ENCODE data around the gene LDLRAD3. TPM values are rescaled to one million over a fixed set of nuclear protein-coding genes. Genes with fewer than 3 reads are reported as not detected.

LDLRAD3 gene
- total RNA-seq, 1 experiment from 2014 or later: 55.7 TPM

GRCh38 chr11:36142439-36142838, 198.6 kb downstream of the LDLRAD3 start:
- ChIA-PET POLR2A (no interaction called here), CTCF (interaction anchor here (0.8 kb wide), 1 partner anchor 11 kb away, joined by 3 read pairs; no protein-coding TSS in a partner anchor)
- BruUV-seq (replicated peaks): no TSS peak
- H3K4me1 Mint-ChIP-seq (ENCODE audit: insufficient read depth, unreplicated experiment): peaks cover 17% of the 10 kb centered on the region
- H3K4me3 Mint-ChIP-seq (ENCODE audit: unreplicated experiment): no peak overlapping the region
- DNase-seq (ENCODE audit: unreplicated experiment): no peak
- H3K27ac Mint-ChIP-seq (ENCODE audit: low read depth, unreplicated experiment): peak overlapping the region; percentile 39
- intact Hi-C loops (cut with micrococcal nuclease): no loop called here
- H3K36me3 Mint-ChIP-seq (ENCODE audit: insufficient read depth, unreplicated experiment): peaks cover 52% of the 10 kb centered on the region
- no peaks in the 10 kb centered on the region for H3K9me3 Mint-ChIP-seq (ENCODE audit: unreplicated experiment)
- no peak for TF ChIP-seq CTCF (IDR thresholded peaks at IDR 0.05; ENCODE audit: unreplicated experiment)
- H3K27me3 Mint-ChIP-seq (ENCODE audit: insufficient read depth, unreplicated experiment): no peaks in the 10 kb centered on the region

GRCh38 chr11:36142879-36143278, 199.0 kb downstream of the LDLRAD3 start:
- intact Hi-C loops (cut with micrococcal nuclease): no loop called here
- Mint-ChIP-seq H3K4me3 (ENCODE audit: unreplicated experiment) (no peak overlapping the region), H3K27me3 (ENCODE audit: insufficient read depth, unreplicated experiment) (no peaks in the 10 kb centered on the region), H3K9me3 (ENCODE audit: unreplicated experiment) (no peaks in the 10 kb centered on the region), H3K27ac (ENCODE audit: low read depth, unreplicated experiment) (no peak overlapping the region), H3K4me1 (ENCODE audit: insufficient read depth, unreplicated experiment) (peaks cover 17% of the 10 kb centered on the region), H3K36me3 (ENCODE audit: insufficient read depth, unreplicated experiment) (peaks cover 48% of the 10 kb centered on the region)
- ChIA-PET CTCF (interaction anchor here (0.8 kb wide), 1 partner anchor 12 kb away, joined by 3 read pairs; no protein-coding TSS in a partner anchor), POLR2A (no interaction called here)
- DNase-seq (ENCODE audit: unreplicated experiment): no peak
- no TSS peak for BruUV-seq (replicated peaks)
- TF ChIP-seq CTCF (IDR thresholded peaks at IDR 0.05; ENCODE audit: unreplicated experiment): no peak

GRCh38 chr11:36146437-36146836, 202.6 kb downstream of the LDLRAD3 start:
- Mint-ChIP-seq H3K9me3 (ENCODE audit: unreplicated experiment) (no peaks in the 10 kb centered on the region), H3K4me1 (ENCODE audit: insufficient read depth, unreplicated experiment) (peaks cover 36% of the 10 kb centered on the region), H3K27ac (ENCODE audit: low read depth, unreplicated experiment) (peak overlapping the region; percentile 82), H3K27me3 (ENCODE audit: insufficient read depth, unreplicated experiment) (no peaks in the 10 kb centered on the region), H3K4me3 (ENCODE audit: unreplicated experiment) (no peak overlapping the region), H3K36me3 (ENCODE audit: insufficient read depth, unreplicated experiment) (peaks cover 29% of the 10 kb centered on the region)
- POLR2A ChIA-PET: interaction anchor here (0.6 to 1.2 kb wide), 5 partner anchors 10 to 103 kb away, joined by 3 to 4 read pairs (median 3); no protein-coding TSS in a partner anchor
- intact Hi-C loops (cut with micrococcal nuclease): loop anchor here (5.0 kb wide), 1 partner anchor 204 kb away; the partner anchor contains the start of gene LDLRAD3
- CTCF ChIA-PET: interaction anchor here (0.6 to 1.0 kb wide), 2 partner anchors 9 to 104 kb away, joined by 3 read pairs; no protein-coding TSS in a partner anchor
- DNase-seq (ENCODE audit: unreplicated experiment): peak; percentile 85
- TF ChIP-seq CTCF (IDR thresholded peaks at IDR 0.05; ENCODE audit: unreplicated experiment): no peak
- no TSS peak for BruUV-seq (replicated peaks)

- Mint-ChIP-seq H3K4me1 (ENCODE audit: insufficient read depth, unreplicated experiment) (peaks cover 40% of the 10 kb centered on the region), H3K27ac (ENCODE audit: low read depth, unreplicated experiment) (peak overlapping the region; percentile 42), H3K27me3 (ENCODE audit: insufficient read depth, unreplicated experiment) (no peaks in the 10 kb centered on the region), H3K36me3 (ENCODE audit: insufficient read depth, unreplicated experiment) (peaks cover 24% of the 10 kb centered on the region), H3K4me3 (ENCODE audit: unreplicated experiment) (no peak overlapping the region), H3K9me3 (ENCODE audit: unreplicated experiment) (no peaks in the 10 kb centered on the region)
- intact Hi-C loops (cut with micrococcal nuclease): loop anchor here (5.0 kb wide), 1 partner anchor 205 kb away; the partner anchor contains the start of gene LDLRAD3
- ChIA-PET CTCF (no interaction called here), POLR2A (interaction anchor here (1.2 kb wide), 1 partner anchor 102 kb away, joined by 4 read pairs; no protein-coding TSS in a partner anchor)
- no TSS peak for BruUV-seq (replicated peaks)
- DNase-seq (ENCODE audit: unreplicated experiment): no peak
- no peak for TF ChIP-seq CTCF (IDR thresholded peaks at IDR 0.05; ENCODE audit: unreplicated experiment)
Observed at GRCh38 chr11:36147491-36147890, 203.6 kb downstream of the LDLRAD3 start.
